IPS DF 6.9 (cell line): ENCODE results near the gene RNF32.
"Not testable (repeated sequence)": the region's sequence is repeated elsewhere in the genome, so short reads cannot be mapped to it uniquely, and the experiment has no call there.

Source experiments
- DNase-seq: peaks from one replicate; pipeline ENCODE4 v3.0.0-alpha.2; 2013; ENCODE audit warnings: low read depth, low spot score
- H3K27ac ChIP-seq: one replicate; pipeline ENCODE4 v1.5.1; 2013; ENCODE audit warnings: low read length, control low read depth
- H3K27me3 ChIP-seq: 2 replicates; pipeline ENCODE4 v1.6.1; 2013; ENCODE audit warnings: mild to moderate bottlenecking, low read length; ENCODE audit not compliant: control insufficient read depth, insufficient read depth
- H3K36me3 ChIP-seq: 2 replicates; pipeline ENCODE4 v1.6.1; 2013; ENCODE audit warnings: low read length; ENCODE audit not compliant: control insufficient read depth, insufficient read depth
- H3K4me1 ChIP-seq: 2 replicates; pipeline ENCODE4 v1.6.1; 2013; ENCODE audit warnings: low read length; ENCODE audit not compliant: control insufficient read depth, insufficient read depth
- H3K4me3 ChIP-seq: 2 replicates; pipeline ENCODE4 v1.5.1; 2013; ENCODE audit warnings: mild to moderate bottlenecking, low read length
- H3K9me3 ChIP-seq: 2 replicates; pipeline ENCODE4 v1.6.1; 2013; ENCODE audit warnings: low read length, inconsistent platforms; ENCODE audit not compliant: control insufficient read depth, insufficient read depth
- WGBS: extraction: QIAGEN DNeasy Blood & Tissue Kit; methylation state at CpG from one replicate; pipeline ENCODE4 v1.1.7; 2013; ENCODE audit warnings: mixed read lengths, missing lambda C conversion rate; ENCODE audit not compliant: insufficient read length, insufficient coverage; 5-methylcytosine and 5-hydroxymethylcytosine counted together

The RNF32 gene

DNA sequence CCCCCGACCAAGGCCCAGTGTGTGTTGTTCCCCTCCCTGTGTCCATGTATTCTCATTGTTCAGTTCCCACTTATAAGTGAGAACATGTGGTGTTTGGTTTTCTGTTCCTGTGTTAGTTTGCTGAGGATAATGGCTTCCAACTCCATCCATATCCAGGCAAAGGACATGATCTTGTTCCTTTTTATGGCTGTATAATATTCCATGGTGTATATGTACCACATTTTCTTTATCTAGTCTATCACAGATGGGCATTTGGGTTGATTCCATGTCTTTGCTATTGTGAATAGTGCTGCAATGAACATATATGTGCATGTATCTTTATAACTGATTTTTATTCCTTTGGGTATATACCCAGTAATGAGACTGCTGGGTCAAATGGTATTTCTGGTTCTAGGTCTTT is 61.2 kb downstream of the RNF32 start:
- DNase-seq, H3K4me1 ChIP-seq: not testable (repeated sequence)
- WGBS: no CpG with 5 or more reads among the region's 1 CpG

DNA sequence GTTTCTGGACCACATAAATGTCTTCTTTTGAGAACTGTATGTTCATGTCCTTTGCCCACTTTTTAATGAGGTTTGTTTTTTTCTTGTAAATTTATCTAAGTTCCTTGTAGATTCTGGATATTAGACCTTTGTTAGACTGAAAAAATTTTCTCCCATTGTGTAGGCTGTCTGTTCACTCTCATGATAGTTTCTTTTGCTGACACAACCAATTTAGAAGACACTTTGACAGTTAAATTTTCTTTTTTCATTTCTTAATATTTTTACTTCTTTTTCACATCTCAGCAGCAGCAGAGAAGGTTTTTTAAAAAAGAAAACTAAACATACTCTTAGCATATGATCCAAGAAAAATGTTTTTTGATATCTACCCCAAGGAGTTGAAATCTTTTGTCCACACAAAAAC is 61.8 kb downstream of the RNF32 start:
- no peak overlapping the region for H3K4me3 ChIP-seq

More for the DNA sequence above, 61.2 kb downstream of the RNF32 start:
- not testable (repeated sequence) for H3K27me3 ChIP-seq, H3K4me3 ChIP-seq, H3K9me3 ChIP-seq, H3K27ac ChIP-seq, H3K36me3 ChIP-seq

DNA sequence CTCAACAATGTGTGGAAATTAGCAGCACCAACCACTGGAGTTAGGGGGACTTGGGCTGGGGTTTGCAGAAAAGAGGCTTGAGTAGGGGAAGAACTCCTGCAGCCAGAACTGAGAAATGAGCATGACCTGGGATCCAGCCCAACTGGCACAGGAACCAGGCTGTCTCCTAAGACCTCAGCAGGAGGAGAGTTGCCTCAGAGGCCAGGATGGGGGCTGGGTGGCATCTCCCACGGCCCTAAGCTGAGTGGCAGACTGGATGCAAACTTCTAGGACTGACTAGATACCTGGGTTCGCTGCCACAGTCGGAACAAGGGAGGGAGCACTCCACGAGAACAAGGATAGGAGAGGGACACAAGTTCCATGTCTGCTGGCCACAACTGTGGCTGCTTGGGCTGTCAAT is 62.6 kb downstream of the RNF32 start:
- no peaks in the 10 kb centered on the region for H3K4me1 ChIP-seq
- no CpG with 5 or more reads among the region's 4 CpGs for whole genome bisulfite sequencing

More for the DNA sequence above, 61.8 kb downstream of the RNF32 start:
- Histone ChIP-seq H3K27ac (no peak overlapping the region), H3K27me3 (no peaks in the 10 kb centered on the region), H3K9me3 (peaks cover 2% of the 10 kb centered on the region), H3K4me1 (no peaks in the 10 kb centered on the region), H3K36me3 (no peaks in the 10 kb centered on the region)
- DNase-seq: no peak

DNA sequence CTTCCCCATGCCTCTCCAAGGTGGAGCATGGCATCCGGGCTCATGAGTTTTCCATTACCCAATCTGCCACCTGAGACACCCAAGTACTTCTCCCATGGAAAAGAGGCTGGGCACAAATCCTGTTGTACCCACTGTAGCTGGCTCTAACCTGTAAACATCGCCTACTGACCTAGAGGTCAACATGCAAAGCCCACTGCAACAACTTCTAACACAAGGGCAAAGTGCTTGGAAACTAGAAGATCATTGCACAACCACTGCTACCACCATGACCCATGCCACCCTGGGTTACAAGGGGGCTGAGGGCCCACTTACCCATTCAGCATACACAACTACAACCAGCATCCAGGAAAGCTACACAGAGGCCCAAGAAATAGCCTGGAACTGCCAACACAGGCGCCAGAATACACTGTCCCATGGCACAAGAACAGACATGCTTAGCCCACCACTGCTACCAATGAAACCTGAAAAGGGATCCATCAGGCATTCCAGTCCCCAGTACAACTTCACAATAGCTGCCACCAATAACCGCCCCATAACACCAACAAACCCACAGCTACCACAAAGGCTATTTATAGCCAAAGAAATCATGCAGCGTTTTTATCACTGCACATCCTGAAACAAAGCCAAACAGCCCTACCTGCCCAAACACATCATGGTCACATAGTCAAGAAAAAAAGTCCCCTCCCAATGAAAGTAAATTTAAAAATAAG is 63.4 kb downstream of the RNF32 start:
- no peaks in the 10 kb centered on the region for H3K4me1 ChIP-seq
- H3K4me3 ChIP-seq: no peak overlapping the region
- whole genome bisulfite sequencing: no CpG with 5 or more reads among the region's 5 CpGs
- no peaks in the 10 kb centered on the region for H3K9me3 ChIP-seq
- DNase-seq: no peak
- H3K36me3 ChIP-seq: no peaks in the 10 kb centered on the region
- no peaks in the 10 kb centered on the region for H3K27me3 ChIP-seq
- no peak overlapping the region for H3K27ac ChIP-seq

More for the DNA sequence above, 62.6 kb downstream of the RNF32 start:
- no peaks in the 10 kb centered on the region for H3K36me3 ChIP-seq
- H3K4me3 ChIP-seq: no peak overlapping the region
- no peaks in the 10 kb centered on the region for H3K27me3 ChIP-seq
- no peak for DNase-seq
- no peaks in the 10 kb centered on the region for H3K9me3 ChIP-seq
- H3K27ac ChIP-seq: no peak overlapping the region

DNA sequence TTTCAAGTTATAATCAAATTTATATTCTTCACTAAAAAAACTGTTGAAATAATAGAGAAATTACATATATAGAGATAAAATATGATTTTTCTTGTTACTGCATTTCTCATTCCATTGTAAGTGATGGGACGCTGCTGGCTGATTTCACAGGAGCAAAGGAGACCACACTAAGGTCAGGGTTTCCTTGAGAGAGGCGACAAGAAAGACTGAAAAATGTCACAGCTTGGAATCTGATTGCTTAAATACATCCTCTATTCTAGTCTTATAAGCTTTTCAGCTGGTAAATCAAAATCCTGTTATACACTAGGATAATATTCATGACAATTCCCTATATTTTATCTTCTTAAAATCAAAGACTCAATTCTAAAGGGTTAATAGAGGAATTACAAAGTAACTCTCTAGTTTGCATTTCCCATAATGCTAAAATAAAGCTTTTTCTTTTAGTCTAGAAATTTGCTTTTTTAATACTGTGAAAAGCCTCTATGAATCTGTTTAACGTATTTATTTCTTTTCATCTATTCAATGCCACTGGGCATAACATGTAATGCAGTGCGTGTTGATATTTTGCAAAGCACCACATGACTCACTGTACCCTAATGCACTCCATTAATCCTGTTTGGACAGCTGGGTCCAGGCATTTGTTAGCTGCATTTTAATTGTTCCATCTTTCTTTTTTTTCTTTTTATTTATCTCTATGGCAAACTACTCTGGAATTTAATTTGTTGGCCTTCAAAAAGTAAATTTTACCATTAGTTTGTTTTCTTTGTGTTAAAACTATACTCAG is 81.7 kb downstream of the RNF32 start:
- DNase-seq: no peak
- H3K36me3 ChIP-seq: no peaks in the 10 kb centered on the region
- no peaks in the 10 kb centered on the region for H3K9me3 ChIP-seq
- no peak overlapping the region for H3K4me3 ChIP-seq
- H3K4me1 ChIP-seq: no peaks in the 10 kb centered on the region
- H3K27ac ChIP-seq: no peak overlapping the region
- no peaks in the 10 kb centered on the region for H3K27me3 ChIP-seq
- no CpG with 5 or more reads among the region's 4 CpGs for WGBS

DNA sequence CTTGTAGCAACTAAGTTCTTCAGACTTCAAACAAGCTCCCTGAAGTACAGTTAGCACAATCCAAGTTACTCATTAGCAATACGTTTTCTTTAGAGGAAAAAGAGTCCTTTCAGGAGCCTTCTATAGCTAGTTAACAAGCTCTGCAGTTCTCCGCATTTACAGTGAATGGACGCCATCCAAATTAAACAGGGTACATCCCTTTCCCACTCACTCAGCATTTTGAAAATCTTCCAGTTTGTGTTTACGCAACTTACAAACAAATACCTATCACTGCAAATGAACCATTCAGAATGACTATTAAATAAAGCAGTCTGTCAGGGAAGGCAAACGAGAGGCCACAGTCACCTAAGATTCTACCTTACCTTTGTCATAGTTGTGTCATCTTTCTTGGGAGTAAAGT is 84.5 kb downstream of the RNF32 start:
- Histone ChIP-seq H3K27me3 (no peaks in the 10 kb centered on the region), H3K9me3 (no peaks in the 10 kb centered on the region), H3K36me3 (no peaks in the 10 kb centered on the region), H3K27ac (no peak overlapping the region), H3K4me3 (no peak overlapping the region), H3K4me1 (no peaks in the 10 kb centered on the region)
- WGBS: no CpG with 5 or more reads among the region's 5 CpGs
- no peak for DNase-seq

DNA sequence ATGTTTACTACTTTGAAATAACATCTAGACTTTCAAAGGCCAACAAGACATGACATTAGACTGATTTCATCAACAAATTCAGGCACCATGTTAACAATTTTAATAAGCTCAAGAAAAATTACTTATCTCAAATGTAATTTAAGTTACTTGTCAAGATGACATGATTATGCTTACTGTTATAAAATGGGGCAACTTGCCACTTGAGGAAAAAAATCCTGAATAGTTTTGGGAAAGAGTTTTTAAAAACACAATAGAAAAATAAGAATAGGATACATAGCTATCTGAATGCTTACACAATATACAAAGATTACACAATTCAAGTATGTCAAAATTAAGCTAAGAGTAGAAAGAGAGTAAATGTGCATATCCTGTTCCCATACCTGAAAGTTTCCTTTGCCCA is 85.4 kb downstream of the RNF32 start:
- Histone ChIP-seq H3K9me3 (no peaks in the 10 kb centered on the region), H3K36me3 (no peaks in the 10 kb centered on the region), H3K4me3 (no peak overlapping the region), H3K27ac (no peak overlapping the region), H3K27me3 (no peaks in the 10 kb centered on the region), H3K4me1 (no peaks in the 10 kb centered on the region)
- no peak for DNase-seq
